Activated CD8-positive, alpha-beta T cell treated with anti-CD3 and anti-CD28 coated beads, Interleukin-2, amount 10 ng/mL, durations not matched to agents 7 days and 5 days (primary cell): ENCODE results near the gene FBXO31. TPM values are rescaled to one million over a fixed set of nuclear protein-coding genes. Genes with fewer than 3 reads are reported as not detected.

Source experiments
- ATAC-seq: fragments of 150-1000 bp; cut with Tn5 transposase; one replicate; pipeline ENCODE4 v1.10.0; 2021; ENCODE audit warnings: moderate library complexity
- CTCF ChIA-PET: fragments of 350-600 bp; sonication (Branson Sonifier 250); formaldehyde crosslinking; loops from one replicate; lab custom pipeline; 2021; ENCODE audit warnings: antibody characterized with exemption; lab: Charles Lee
- POLR2A ChIA-PET: fragments of 350-600 bp; sonication (Branson Sonifier 250); formaldehyde crosslinking; loops from one replicate; lab custom pipeline; 2021; ENCODE audit warnings: antibody characterized with exemption; lab: Charles Lee
- DNase-seq: peaks from one replicate; pipeline ENCODE4 v3.0.0-alpha.2; 2020
- H3K27ac Mint-ChIP-seq: one replicate; pipeline ENCODE4 v1.8.0; 2021; ENCODE audit warnings: mild to moderate bottlenecking, mixed read lengths
- H3K27me3 Mint-ChIP-seq: one replicate; pipeline ENCODE4 v1.8.0; 2021; ENCODE audit warnings: low read depth, mixed read lengths
- H3K36me3 Mint-ChIP-seq: one replicate; pipeline ENCODE4 v1.8.0; 2021; ENCODE audit warnings: low read depth, mixed read lengths
- H3K4me1 Mint-ChIP-seq: one replicate; pipeline ENCODE4 v1.8.0; 2021; ENCODE audit warnings: low read depth, mixed read lengths
- H3K4me3 Mint-ChIP-seq: one replicate; pipeline ENCODE4 v1.8.0; 2021; ENCODE audit warnings: mild to moderate bottlenecking, mixed read lengths
- H3K9me3 Mint-ChIP-seq: one replicate; pipeline ENCODE4 v1.8.0; 2022; ENCODE audit warnings: mixed read lengths; ENCODE audit not compliant: insufficient read depth
- total RNA-seq, 2 experiments: library from RNA; stranded (reverse); gene quantifications; one replicate each; pipeline ENCODE4 v1.2.3, GENCODE V29; 2021

Gene FBXO31
- total RNA-seq, 2 experiments from 2014 or later: 29.3 to 30.1 TPM

DNA sequence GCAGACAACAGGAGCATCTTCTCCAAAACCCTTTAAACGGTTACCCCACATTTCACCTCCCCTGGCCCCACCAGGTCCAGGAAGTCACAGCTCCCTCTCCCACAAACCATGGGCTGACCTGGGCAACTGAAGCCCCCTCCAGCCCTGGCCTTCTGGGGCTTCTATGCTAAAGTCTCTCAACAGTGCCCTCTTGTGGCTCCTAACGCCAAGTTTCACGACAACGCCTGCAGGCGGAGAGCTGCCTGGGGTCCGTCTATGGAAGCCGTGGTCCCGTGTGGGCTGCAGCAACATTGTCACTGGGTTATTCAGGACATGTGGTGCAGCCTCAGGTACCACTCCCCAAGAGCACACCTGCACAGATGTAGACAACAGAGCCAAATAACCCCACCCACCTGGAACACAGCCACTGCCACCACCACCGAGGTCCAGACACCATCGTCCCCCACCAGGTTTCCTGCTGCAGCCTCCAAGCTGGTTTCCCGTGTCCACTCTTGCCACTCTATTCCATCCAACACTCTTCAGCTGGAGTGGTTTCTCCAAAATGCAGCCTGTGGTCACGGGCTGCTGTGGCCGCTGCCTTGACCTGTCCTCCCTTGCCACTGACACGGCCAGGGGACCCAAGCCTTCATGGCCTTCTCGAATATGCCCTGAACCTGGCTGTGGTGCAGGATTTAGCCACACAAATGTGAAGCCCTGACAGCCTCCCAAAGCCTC is 85.5 kb downstream of the FBXO31 start:
- Mint-ChIP-seq H3K36me3 (peaks cover 5% of the 10 kb centered on the region), H3K27me3 (no peaks in the 10 kb centered on the region), H3K9me3 (no peaks in the 10 kb centered on the region), H3K4me1 (peaks cover 8% of the 10 kb centered on the region), H3K4me3 (no peak overlapping the region), H3K27ac (peak overlapping the region; percentile 43)
- CTCF ChIA-PET: interaction anchor here (0.7 to 1.3 kb wide), 9 partner anchors 8 to 733 kb away, joined by 3 to 9 read pairs (median 5); no protein-coding TSS in a partner anchor
- POLR2A ChIA-PET: interaction anchor here (0.7 kb wide), 1 partner anchor 1412 kb away, joined by 3 read pairs; no protein-coding TSS in a partner anchor
- peak; percentile 67 for DNase-seq
- ATAC-seq: peak; percentile 63

DNA sequence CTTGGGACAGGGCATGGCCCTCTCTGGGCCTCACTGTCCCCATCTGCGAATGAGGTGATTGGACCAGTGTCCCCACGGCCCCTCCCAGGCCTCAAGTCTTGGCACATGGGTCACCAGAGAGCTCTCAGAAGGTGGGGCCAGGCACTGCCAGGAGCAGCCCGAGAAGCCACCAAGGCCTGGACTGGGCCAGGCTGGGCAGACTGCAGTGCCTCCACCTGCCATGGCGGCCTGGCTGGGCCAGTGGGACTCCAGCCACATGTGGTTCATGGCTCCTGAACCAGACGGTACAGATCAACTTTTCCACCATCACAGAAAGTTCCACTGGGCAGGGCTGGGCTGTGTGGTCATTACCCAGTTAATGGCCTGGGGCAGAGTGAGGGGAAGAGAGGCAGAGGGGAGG is 86.2 kb downstream of the FBXO31 start:
- H3K27me3 Mint-ChIP-seq: no peaks in the 10 kb centered on the region
- no peak overlapping the region for H3K27ac Mint-ChIP-seq
- POLR2A ChIA-PET: interaction anchor here (0.7 kb wide), 1 partner anchor 1411 kb away, joined by 3 read pairs; no protein-coding TSS in a partner anchor
- H3K4me3 Mint-ChIP-seq: no peak overlapping the region
- no peaks in the 10 kb centered on the region for H3K9me3 Mint-ChIP-seq
- ATAC-seq (no peak), DNase-seq (no peak)
- CTCF ChIA-PET: interaction anchor here (1.0 to 1.3 kb wide), 8 partner anchors 8 to 733 kb away, joined by 3 to 9 read pairs (median 4); no protein-coding TSS in a partner anchor
- H3K36me3 Mint-ChIP-seq: peaks cover 7% of the 10 kb centered on the region
- peaks cover 3% of the 10 kb centered on the region for H3K4me1 Mint-ChIP-seq

DNA sequence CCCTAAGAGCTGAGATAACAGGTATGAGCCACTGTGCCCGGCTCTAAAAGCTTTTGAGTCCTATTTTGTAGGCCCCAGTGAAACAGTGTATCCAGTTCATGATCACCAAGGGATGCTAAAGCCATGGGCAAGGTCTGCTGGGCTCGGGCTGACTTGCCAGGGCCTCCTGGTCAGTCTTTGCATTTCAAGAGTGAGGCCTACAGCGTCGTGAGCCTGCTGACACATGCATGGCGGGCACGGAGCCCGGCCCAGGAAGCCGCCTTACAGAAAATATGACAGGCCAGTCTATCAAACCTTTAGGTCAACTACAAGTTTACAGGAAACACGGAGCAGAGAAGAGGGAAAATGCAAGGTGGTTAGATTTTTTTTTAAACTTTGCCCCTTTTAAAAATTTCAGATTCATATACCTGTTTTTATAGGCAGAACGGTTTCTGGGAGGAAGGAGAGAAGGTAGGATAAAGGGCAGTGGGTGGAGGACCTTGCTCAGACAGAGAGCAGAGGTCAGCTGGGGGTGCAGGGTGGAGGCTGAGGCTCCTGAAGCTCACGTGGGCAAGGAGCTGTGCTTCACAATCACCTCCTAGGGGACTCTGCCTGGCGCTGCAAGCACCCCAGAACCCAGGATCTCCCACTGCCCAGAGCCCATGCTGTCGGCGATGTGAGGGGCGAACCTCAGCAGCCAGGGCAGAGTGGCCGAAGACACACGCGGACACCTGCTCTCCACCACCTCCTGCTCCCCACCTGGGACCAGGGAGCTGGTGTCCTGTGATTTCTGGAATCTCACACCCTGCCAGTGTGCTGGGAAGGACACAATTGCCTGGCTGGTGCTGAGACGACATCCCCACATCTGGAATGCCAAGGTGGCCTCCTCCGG is 87.7 kb downstream of the FBXO31 start:
- ATAC-seq (no peak), DNase-seq (no peak)
- Mint-ChIP-seq H3K4me3 (no peak overlapping the region), H3K27me3 (no peaks in the 10 kb centered on the region), H3K27ac (no peak overlapping the region), H3K36me3 (peaks cover 8% of the 10 kb centered on the region), H3K4me1 (peaks cover 3% of the 10 kb centered on the region), H3K9me3 (peaks cover 6% of the 10 kb centered on the region)
- CTCF ChIA-PET: interaction anchor here (0.8 to 1.1 kb wide), 2 partner anchors 21 to 233 kb away, joined by 3 read pairs; partner anchors contain the start of gene C16orf95
- POLR2A ChIA-PET: no interaction called here

DNA sequence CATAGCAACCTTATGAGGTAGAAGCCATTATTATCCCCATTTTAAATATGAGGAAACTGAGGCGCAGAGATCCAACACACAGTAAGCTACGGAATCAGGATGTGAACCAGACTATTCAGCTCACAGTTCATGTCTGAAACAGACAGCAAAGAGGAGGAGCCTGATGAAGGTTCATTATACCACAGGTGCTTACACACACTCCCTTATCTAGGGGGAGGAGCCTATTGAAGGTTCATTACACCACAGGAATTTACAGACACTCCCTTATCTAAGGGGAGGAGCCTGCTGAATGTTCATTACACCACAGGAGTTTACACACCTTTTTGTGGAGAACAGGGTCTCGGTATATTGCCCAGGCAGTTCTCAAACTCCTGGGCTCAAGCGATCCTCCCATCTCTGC is 88.3 kb downstream of the FBXO31 start:
- H3K9me3 Mint-ChIP-seq: peaks cover 6% of the 10 kb centered on the region
- H3K27ac Mint-ChIP-seq: no peak overlapping the region
- ChIA-PET POLR2A (no interaction called here), CTCF (interaction anchor here (0.8 kb wide), 1 partner anchor 22 kb away, joined by 3 read pairs; the partner anchor contains the start of gene C16orf95)
- ATAC-seq: no peak
- H3K4me1 Mint-ChIP-seq: peaks cover 3% of the 10 kb centered on the region
- DNase-seq: no peak
- no peaks in the 10 kb centered on the region for H3K27me3 Mint-ChIP-seq
- no peak overlapping the region for H3K4me3 Mint-ChIP-seq
- H3K36me3 Mint-ChIP-seq: peaks cover 8% of the 10 kb centered on the region

DNA sequence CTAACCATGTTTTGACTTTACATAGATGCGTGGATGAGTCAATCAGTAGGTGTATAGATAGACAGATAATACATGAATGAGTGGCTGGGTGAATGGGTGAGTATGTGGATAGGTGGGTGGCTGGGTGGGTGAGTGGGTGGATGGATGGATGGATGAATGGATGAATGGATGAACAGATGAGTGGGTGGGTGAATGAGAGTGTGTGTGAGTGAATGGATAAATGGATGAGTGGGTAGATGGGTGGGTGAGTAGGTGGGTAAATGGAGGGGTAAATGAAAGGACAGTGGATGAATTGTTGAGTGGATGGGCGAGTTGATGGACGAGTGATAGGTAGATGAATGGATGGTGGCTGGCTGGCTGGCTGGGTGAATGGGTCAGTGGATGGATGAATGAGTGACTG is 89.6 kb downstream of the FBXO31 start:
- no peak for ATAC-seq
- Mint-ChIP-seq H3K27ac (no peak overlapping the region), H3K9me3 (peaks cover 6% of the 10 kb centered on the region), H3K4me1 (peaks cover 3% of the 10 kb centered on the region), H3K27me3 (no peaks in the 10 kb centered on the region), H3K36me3 (peaks cover 8% of the 10 kb centered on the region), H3K4me3 (no peak overlapping the region)
- ChIA-PET CTCF (no interaction called here), POLR2A (interaction anchor here (1.1 kb wide), 1 partner anchor 10 kb away, joined by 3 read pairs; no protein-coding TSS in a partner anchor)
- no peak for DNase-seq

DNA sequence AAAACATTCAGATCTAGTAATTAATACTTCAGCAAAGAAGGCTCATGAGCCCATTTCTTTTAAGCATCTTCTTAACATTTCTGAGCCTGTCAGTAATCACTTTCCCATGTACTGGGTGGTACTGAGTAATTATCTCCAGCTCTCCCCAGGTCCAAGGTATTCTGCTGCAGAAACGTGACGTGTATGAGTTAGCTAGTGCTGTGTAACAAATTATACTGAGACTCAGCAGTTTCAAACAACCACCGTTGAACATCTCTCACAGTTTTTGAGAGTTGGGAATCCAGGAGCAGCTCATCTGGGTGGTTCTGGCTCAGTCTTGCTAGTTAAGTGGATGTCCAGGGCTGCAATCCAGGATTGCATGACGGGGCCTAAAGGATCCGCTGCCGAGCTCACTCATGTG is 91.6 kb downstream of the FBXO31 start:
- Mint-ChIP-seq H3K4me3 (no peak overlapping the region), H3K27ac (no peak overlapping the region), H3K27me3 (no peaks in the 10 kb centered on the region), H3K36me3 (peaks cover 8% of the 10 kb centered on the region), H3K9me3 (peaks cover 14% of the 10 kb centered on the region), H3K4me1 (no peaks in the 10 kb centered on the region)
- DNase-seq (no peak), ATAC-seq (no peak)
- POLR2A ChIA-PET: no interaction called here
- CTCF ChIA-PET: no interaction called here

DNA sequence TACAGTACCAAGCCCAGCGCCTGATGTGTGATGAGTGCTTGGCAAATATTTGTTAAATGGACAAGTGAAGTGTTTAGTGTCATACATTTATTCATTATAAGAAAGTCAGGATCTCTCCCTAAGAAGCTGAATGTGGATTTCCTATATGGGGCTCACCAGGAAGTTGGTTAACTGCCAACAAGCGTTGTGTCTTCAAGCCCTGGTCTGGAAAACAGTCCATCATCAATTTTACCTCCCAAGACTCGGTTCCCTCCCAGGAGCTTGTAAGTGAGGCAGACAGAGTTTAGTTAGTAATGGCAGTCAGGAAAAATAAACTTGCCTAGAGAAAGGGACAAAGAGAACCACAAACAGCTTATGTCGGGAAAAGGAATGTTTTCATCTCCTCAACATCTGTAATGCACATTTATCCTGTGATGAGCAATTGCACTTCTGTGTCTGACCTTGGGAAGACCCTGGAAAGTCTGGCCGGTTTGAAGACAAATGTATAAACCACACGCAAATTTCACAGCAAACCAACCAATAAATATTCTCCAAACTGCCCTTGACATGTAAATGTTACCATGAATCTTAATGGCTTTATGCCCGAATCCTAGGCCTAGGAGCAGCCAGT is 94.7 kb downstream of the FBXO31 start:
- Mint-ChIP-seq H3K36me3 (peaks cover 8% of the 10 kb centered on the region), H3K27me3 (no peaks in the 10 kb centered on the region), H3K4me3 (no peak overlapping the region), H3K9me3 (peaks cover 14% of the 10 kb centered on the region), H3K27ac (no peak overlapping the region), H3K4me1 (no peaks in the 10 kb centered on the region)
- DNase-seq (no peak), ATAC-seq (no peak)
- ChIA-PET CTCF (no interaction called here), POLR2A (no interaction called here)

DNA sequence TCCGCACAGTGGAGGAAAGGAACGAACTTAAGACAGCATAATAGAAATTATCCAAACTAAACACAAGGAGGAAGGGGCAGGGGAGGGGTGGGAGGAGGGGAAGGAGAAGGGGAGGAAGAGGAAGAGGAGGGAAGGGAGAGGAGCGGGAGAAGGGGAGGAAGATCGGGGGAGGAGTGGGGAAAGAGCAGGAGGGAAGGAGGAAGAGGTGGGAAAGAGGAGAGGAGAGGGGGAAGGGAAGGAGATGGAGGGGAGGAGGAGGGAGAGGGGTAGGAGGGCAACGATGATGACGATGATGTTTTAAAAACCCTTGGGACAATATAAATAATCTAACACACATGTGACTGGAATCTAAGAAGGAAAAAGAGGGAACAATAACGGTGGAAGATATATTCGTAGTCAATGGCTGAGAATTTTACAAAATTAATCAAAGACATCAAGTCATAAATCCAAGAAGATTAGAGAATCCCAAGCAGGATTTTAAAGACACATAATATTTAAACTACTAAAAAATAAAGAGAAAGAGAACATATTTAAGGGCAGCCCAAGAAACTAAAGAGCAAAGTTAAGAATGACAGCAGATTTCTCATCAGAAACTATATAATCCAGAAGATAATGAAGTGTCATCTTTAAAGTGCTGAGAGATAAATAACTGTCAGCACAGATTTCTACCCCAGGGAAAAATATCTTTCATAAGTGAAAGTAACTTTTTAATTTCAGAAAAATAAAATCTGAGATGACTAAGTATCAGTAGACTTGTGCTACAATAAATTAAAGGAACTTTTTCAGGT is 96.5 kb downstream of the FBXO31 start:
- ChIA-PET CTCF (no interaction called here), POLR2A (no interaction called here)
- H3K27me3 Mint-ChIP-seq: no peaks in the 10 kb centered on the region
- DNase-seq: no peak
- peaks cover 11% of the 10 kb centered on the region for H3K9me3 Mint-ChIP-seq
- H3K4me3 Mint-ChIP-seq: no peak overlapping the region
- ATAC-seq: no peak
- H3K27ac Mint-ChIP-seq: no peak overlapping the region
- peaks cover 4% of the 10 kb centered on the region for H3K36me3 Mint-ChIP-seq
- H3K4me1 Mint-ChIP-seq: no peaks in the 10 kb centered on the region

DNA sequence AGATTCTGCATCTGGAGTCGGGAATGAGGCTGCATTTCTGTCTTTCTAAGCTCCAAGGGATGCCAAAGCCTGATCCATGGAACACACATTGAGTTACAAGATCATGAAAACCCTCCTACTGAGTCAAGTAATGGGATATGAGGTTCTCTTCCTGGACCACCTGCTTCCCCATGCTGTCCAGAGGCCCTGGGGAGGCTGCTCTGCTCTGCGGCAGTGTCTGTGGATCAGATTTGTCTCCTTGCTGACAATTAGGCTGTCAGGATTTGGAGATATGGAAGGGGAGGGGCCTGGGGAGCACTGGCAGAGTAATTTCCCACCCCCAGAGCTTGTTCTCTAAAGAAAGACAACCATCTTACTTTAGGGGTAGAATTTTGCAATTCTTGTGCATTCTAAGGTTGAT is 99.4 kb downstream of the FBXO31 start:
- Mint-ChIP-seq H3K27me3 (no peaks in the 10 kb centered on the region), H3K27ac (no peak overlapping the region), H3K36me3 (no peaks in the 10 kb centered on the region), H3K4me3 (no peak overlapping the region), H3K9me3 (peaks cover 8% of the 10 kb centered on the region), H3K4me1 (no peaks in the 10 kb centered on the region)
- ChIA-PET POLR2A (interaction anchor here (0.8 kb wide), 1 partner anchor 9 kb away, joined by 3 read pairs; no protein-coding TSS in a partner anchor), CTCF (interaction anchor here (1.1 to 1.9 kb wide), 2 partner anchors 14 to 222 kb away, joined by 4 to 7 read pairs; no protein-coding TSS in a partner anchor)
- DNase-seq (no peak), ATAC-seq (no peak)

DNA sequence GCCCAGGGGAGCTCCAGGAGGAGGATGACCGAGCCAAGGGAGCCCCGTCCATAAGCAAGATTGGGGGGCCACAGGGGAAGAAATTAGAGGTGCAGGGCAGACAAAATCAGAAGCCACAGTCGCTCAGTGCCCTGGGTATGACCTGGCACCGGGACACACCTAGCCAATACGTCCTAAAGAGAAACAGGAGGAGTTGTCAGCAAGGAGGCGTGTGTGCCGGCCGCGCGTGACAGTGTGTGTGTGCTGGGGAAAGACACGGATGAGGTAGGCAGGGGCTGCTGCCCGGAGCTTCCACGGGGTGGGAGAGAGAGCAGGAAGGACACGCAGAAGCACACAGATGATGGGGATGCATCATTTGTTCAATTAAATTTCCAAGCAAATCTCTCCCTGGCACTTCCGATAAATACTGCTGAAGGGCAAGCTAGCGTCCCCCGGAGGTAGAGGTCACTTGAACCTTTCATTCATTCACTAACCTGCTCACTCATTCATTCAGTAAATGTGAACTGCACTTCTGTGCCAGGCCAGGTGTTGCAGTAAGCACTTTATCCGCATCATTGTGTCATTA is 104.4 kb downstream of the FBXO31 start:
- Mint-ChIP-seq H3K4me3 (no peak overlapping the region), H3K4me1 (peaks cover 9% of the 10 kb centered on the region), H3K9me3 (no peaks in the 10 kb centered on the region), H3K36me3 (no peaks in the 10 kb centered on the region), H3K27ac (no peak overlapping the region), H3K27me3 (no peaks in the 10 kb centered on the region)
- ATAC-seq (no peak), DNase-seq (no peak)
- CTCF ChIA-PET: interaction anchor here (0.6 to 1.3 kb wide), 5 partner anchors 9 to 715 kb away, joined by 3 to 4 read pairs (median 3); no protein-coding TSS in a partner anchor
- POLR2A ChIA-PET: interaction anchor here (1.1 kb wide), 1 partner anchor 35 kb away, joined by 3 read pairs; no protein-coding TSS in a partner anchor
